Panc1 (cell line): ENCODE results near the gene CBL. TPM values are rescaled to one million over a fixed set of nuclear protein-coding genes. Genes with fewer than 3 reads are reported as not detected.

Experiments
- ATAC-seq: fragments of 200-7000 bp; cut with Tn5 transposase; 2 replicates; pipeline ENCODE4 v1.9.1; 2020; ENCODE audit warnings: mild to moderate bottlenecking, moderate library complexity
- BruUV-seq: library from RNA; stranded (reverse); fragments of 400-500 nt; replicated peaks from 2 replicates; lab custom pipeline; 2021; lab: Mats Ljungman, UMichigan
- CTCF ChIA-PET: fragments of 300-600 bp; sonication (Branson Sonifier 250); formaldehyde crosslinking; loops from one replicate; lab custom pipeline; 2022; ENCODE audit warnings: antibody characterized with exemption; lab: Charles Lee
- POLR2A ChIA-PET: fragments of 300-600 bp; sonication (Branson Sonifier 250); formaldehyde crosslinking; loops from one replicate; lab custom pipeline; 2022; ENCODE audit warnings: antibody characterized with exemption; lab: Charles Lee
- DNase-seq: peaks from one replicate; pipeline ENCODE4 v3.0.0-alpha.2; 2010; ENCODE audit warnings: low read depth, low spot score
- H3K27ac ChIP-seq: 2 replicates; pipeline ENCODE4 v1.5.1; 2011; ENCODE audit warnings: mild to moderate bottlenecking, low read length, inconsistent platforms
- H3K27me3 ChIP-seq: fragments of 200-500 bp; sonication (Bioruptor generic); 2 replicates; pipeline ENCODE4 v1.6.0; 2014; ENCODE audit warnings: low read length, inconsistent platforms; ENCODE audit not compliant: control insufficient read depth, insufficient read depth
- H3K36me3 ChIP-seq: fragments of 200-500 bp; sonication (Bioruptor generic); 2 replicates; pipeline ENCODE4 v1.5.1; 2014; ENCODE audit warnings: inconsistent platforms, mild to moderate bottlenecking, low read length, moderate library complexity; ENCODE audit not compliant: control insufficient read depth, insufficient read depth
- H3K4me1 ChIP-seq: 2 replicates; pipeline ENCODE4 v1.5.1; 2011; ENCODE audit warnings: inconsistent platforms, mild to moderate bottlenecking, low read length, moderate library complexity; ENCODE audit not compliant: control insufficient read depth, insufficient read depth
- H3K4me3 ChIP-seq, 2 experiments: 2 replicates each; pipeline ENCODE4 v1.5.1; 2011 to 2012; ENCODE audit warnings: low read depth in 2 of 2, low read length in 2 of 2, mild to moderate bottlenecking in 2 of 2, inconsistent platforms in 1 of 2, moderate library complexity in 1 of 2
- H3K9me3 ChIP-seq: fragments of 200-500 bp; sonication (Bioruptor generic); 2 replicates; pipeline ENCODE4 v1.5.1; 2014; ENCODE audit warnings: low read depth, mild to moderate bottlenecking, inconsistent platforms, low read length, moderate library complexity; ENCODE audit not compliant: control insufficient read depth, insufficient read depth
- CTCF ChIP-seq: fragments of 450-650 bp; IDR thresholded peaks from 2 replicates; pipeline ENCODE4 v1.5.1; 2017; ENCODE audit warnings: mild to moderate bottlenecking
- POLR2AphosphoS5 ChIP-seq: IDR thresholded peaks from 2 replicates; pipeline ENCODE4 v1.6.1; 2012; ENCODE audit warnings: mild to moderate bottlenecking, low read depth, low read length, moderate library complexity
- REST ChIP-seq, 2 experiments: IDR thresholded peaks; 2 replicates each; pipeline ENCODE4 v1.6.1; 2011 to 2012; ENCODE audit warnings: low read depth in 2 of 2, control low read depth in 1 of 2, low read length in 1 of 2, mild to moderate bottlenecking in 1 of 2, moderate library complexity in 1 of 2; ENCODE audit not compliant: insufficient read depth in 1 of 2
- SIN3A ChIP-seq: IDR thresholded peaks from 2 replicates; pipeline ENCODE4 v1.6.1; 2012; ENCODE audit warnings: low read depth, mild to moderate bottlenecking, low read length, moderate library complexity, borderline replicate concordance; ENCODE audit not compliant: insufficient read depth
- TCF7L2 ChIP-seq: IDR thresholded peaks from 2 replicates; pipeline ENCODE4 v1.6.1; 2011; ENCODE audit warnings: mild to moderate bottlenecking, low read depth, low read length, inconsistent platforms
- in situ Hi-C: cut with HindIII; loops from 2 replicates; pipeline ENCODE4 v1.10.0; 2016; ENCODE audit warnings: low sequenced_read_pairs, low pct_unique_long_range_greater_than_20kb
- intact Hi-C: fragments of 100-400 bp; cut with micrococcal nuclease; formaldehyde crosslinking; loops from one replicate; pipeline ENCODE4 v1.10.0; 2022; ENCODE audit not compliant: unreplicated experiment
- total RNA-seq: library from RNA; stranded (reverse); gene quantifications from one replicate; pipeline ENCODE4 v1.2.1, GENCODE V29; 2021; ENCODE audit not compliant: unreplicated experiment

The CBL gene
- total RNA-seq, 1 experiment from 2014 or later = 69.9 TPM

- TF ChIP-seq TCF7L2 (no peak), SIN3A (no peak), REST (IDR thresholded peaks at IDR 0.05; ENCODE audit: insufficient read depth in 1 of 2, low read depth in 2 of 2, low read length in 1 of 2) (no peak), CTCF (no peak), POLR2AphosphoS5 (no peak)
- H3K9me3 ChIP-seq = no peaks in the 10 kb centered on the region
- DNase-seq (no peak), ATAC-seq (no peak)
- POLR2A ChIA-PET = interaction anchor here (0.5 kb wide), 1 partner anchor 27 kb away, joined by 7 read pairs; no protein-coding TSS in a partner anchor
- intact Hi-C loops (no loop called here), in situ Hi-C loops (no loop called here)
- no peaks in the 10 kb centered on the region for H3K27me3 ChIP-seq
- H3K4me3 ChIP-seq = peak overlapping the region; percentile 80 to 96
- peaks cover 29% of the 10 kb centered on the region for H3K4me1 ChIP-seq
- H3K36me3 ChIP-seq = no peaks in the 10 kb centered on the region
- TSS peak; percentile 96 for BruUV-seq
- peak overlapping the region; percentile 95 for H3K27ac ChIP-seq
- CTCF ChIA-PET = interaction anchor here (1.8 to 3.0 kb wide), 2 partner anchors 118 to 133 kb away, joined by 7 to 13 read pairs; no protein-coding TSS in a partner anchor
Observed at GRCh38 chr11:119205080-119205479, 1.1 kb upstream of the CBL start.

GRCh38 chr11:119206511-119207414 is 624 bp downstream of the CBL start:
- ATAC-seq = peak; percentile 36
- POLR2A ChIA-PET = interaction anchor here (0.5 to 0.7 kb wide), 3 partner anchors 21 to 542 kb away, joined by 5 to 13 read pairs (median 5); no protein-coding TSS in a partner anchor
- in situ Hi-C loops = no loop called here

More at GRCh38 chr11:119206511-119207414, 624 bp downstream of the CBL start:
- H3K4me3 ChIP-seq = peak overlapping the region; percentile 80 to 96
- TF ChIP-seq TCF7L2 (no peak), CTCF (no peak), REST (IDR thresholded peaks at IDR 0.05; ENCODE audit: insufficient read depth in 1 of 2, low read depth in 2 of 2, low read length in 1 of 2) (no peak), SIN3A (no peak), POLR2AphosphoS5 (no peak)
- H3K27me3 ChIP-seq = no peaks in the 10 kb centered on the region
- BruUV-seq = TSS peak; percentile 93
- peak overlapping the region; percentile 89 for H3K27ac ChIP-seq
- CTCF ChIA-PET = interaction anchor here (0.5 to 3.0 kb wide), 14 partner anchors 14 to 1463 kb away, joined by 3 to 15 read pairs (median 6); partner anchors contain the start of gene CENATAC
- H3K4me1 ChIP-seq = peaks cover 32% of the 10 kb centered on the region
- H3K9me3 ChIP-seq = no peaks in the 10 kb centered on the region
- no peaks in the 10 kb centered on the region for H3K36me3 ChIP-seq
- DNase-seq = no peak
- intact Hi-C loops = no loop called here
